K562 (cell line): ENCODE results near the gene CMPK1. TPM values are rescaled to one million over a fixed set of nuclear protein-coding genes. Genes with fewer than 3 reads are reported as not detected.

Experiments
- ATAC-seq: fragments of 200-7000 bp; cut with Tn5 transposase; 3 replicates; pipeline ENCODE4 v1.9.1; 2020; ENCODE audit warnings: moderate library complexity
- BruUV-seq: library from RNA; stranded (reverse); fragments of 400-500 nt; replicated peaks from 2 replicates; lab custom pipeline; 2021; lab: Mats Ljungman, UMichigan
- CTCF ChIA-PET: fragments of 300-600 bp; formaldehyde crosslinking; extraction: SDS; loops from one replicate; lab custom pipeline; 2021; ENCODE audit warnings: low intra/inter-chr PET ratio; lab: Yijun Ruan, JAX
- POLR2A ChIA-PET: fragments of 300-600, 350-650 bp; sonication (Branson Sonifier 250); formaldehyde crosslinking; extraction: SDS; loops from one replicate; lab custom pipeline; 2021; ENCODE audit warnings: antibody characterized with exemption, inconsistent platforms; lab: Yijun Ruan, JAX
- DNase-seq, 4 experiments: peaks; one replicate each; pipeline versions ENCODE4 v3.0.0 to v3.0.0-alpha.2; 2011 to 2018; ENCODE audit warnings: low spot score in 3 of 4, mixed read lengths in 3 of 4; ENCODE audit errors: extremely low read depth in 1 of 4
- FAIRE-seq: peaks from 2 replicates; lab custom pipeline; 2011; peaks lifted over from hg19 to GRCh38; lab: Jason Lieb, UNC
- H2AFZ ChIP-seq: 2 replicates; pipeline ENCODE4 v1.6.0; 2011; ENCODE audit warnings: low read depth, low read length, control low read depth, inconsistent platforms
- H3K27ac ChIP-seq: fragments of 200-600 bp; 3 replicates; pipeline ENCODE4 v1.8.0; 2011; ENCODE audit warnings: low read depth, mild to moderate bottlenecking, control low read depth, inconsistent platforms, low read length, moderate library complexity, mixed read lengths; ENCODE audit errors: extremely low read depth
- H3K27me3 ChIP-seq, 2 experiments: fragments of 300-600 bp in 1 of 2; 2 replicates in 1 of 2; 3 replicates in 1 of 2; pipeline versions ENCODE4 v1.6.0 to v1.8.0; 2011; ENCODE audit warnings: inconsistent platforms in 2 of 2, low read length in 2 of 2, mild to moderate bottlenecking in 1 of 2, mixed read lengths in 1 of 2, moderate library complexity in 1 of 2; ENCODE audit not compliant: control insufficient read depth in 2 of 2, insufficient read depth in 2 of 2
- H3K36me3 ChIP-seq: fragments of 300-600 bp; 3 replicates; pipeline ENCODE4 v1.8.0; 2011; ENCODE audit warnings: mild to moderate bottlenecking, low read length, inconsistent platforms; ENCODE audit not compliant: control insufficient read depth, insufficient read depth
- H3K4me1 ChIP-seq, 2 experiments: fragments of 200-600 bp in 1 of 2; replicated peaks in 1 of 2; 2 replicates in 1 of 2; 3 replicates in 1 of 2; pipeline versions ENCODE4 v1.5.1 to v1.8.0; 2011; ENCODE audit warnings: inconsistent platforms in 2 of 2, low read length in 2 of 2, mild to moderate bottlenecking in 1 of 2, mixed read lengths in 1 of 2, moderate library complexity in 1 of 2; ENCODE audit not compliant: control insufficient read depth in 2 of 2, insufficient read depth in 2 of 2
- H3K4me2 ChIP-seq: 2 replicates; pipeline ENCODE4 v1.6.1; 2011; ENCODE audit warnings: low read length, control low read depth, inconsistent platforms, mixed read lengths; ENCODE audit not compliant: insufficient read depth
- H3K4me3 ChIP-seq: fragments of 200-600 bp; sonication (generic), shearing (Covaris generic); 2 replicates; pipeline ENCODE4 v1.5.1; 2016; ENCODE audit warnings: control low read depth, inconsistent platforms
- H3K79me2 ChIP-seq: fragments of 200-600 bp; 3 replicates; pipeline ENCODE4 v1.8.0; 2011; ENCODE audit warnings: low read length, inconsistent platforms; ENCODE audit not compliant: control insufficient read depth, insufficient read depth
- H3K9ac ChIP-seq, 2 experiments: 2 replicates each; pipeline versions ENCODE4 v1.6.0 to v1.6.1; 2011; ENCODE audit warnings: low read depth in 2 of 2, low read length in 2 of 2, control low read depth in 1 of 2, inconsistent platforms in 1 of 2, mild to moderate bottlenecking in 1 of 2, mixed read lengths in 1 of 2; ENCODE audit not compliant: insufficient read depth in 1 of 2
- H3K9me1 ChIP-seq: one replicate; pipeline ENCODE4 v1.6.0; 2011; ENCODE audit warnings: inconsistent platforms, mild to moderate bottlenecking, low read length, moderate library complexity; ENCODE audit not compliant: control insufficient read depth, insufficient read depth
- H3K9me3 ChIP-seq: replicated peaks from 2 replicates; pipeline ENCODE4 v1.5.1; 2011; ENCODE audit warnings: low read depth, low read length, inconsistent platforms; ENCODE audit not compliant: control insufficient read depth, insufficient read depth
- H4K20me1 ChIP-seq: replicated peaks from 2 replicates; pipeline ENCODE4 v1.6.1; 2011; ENCODE audit warnings: low read length, inconsistent platforms, mixed read lengths; ENCODE audit not compliant: control insufficient read depth, insufficient read depth
- CBFA2T2 ChIP-seq: fragments of 450-650 bp; conservative IDR thresholded peaks from 2 replicates; pipeline ENCODE4 v1.6.1; 2017; ENCODE audit warnings: mild to moderate bottlenecking
- DPF2 ChIP-seq: fragments of 450-650 bp; IDR thresholded peaks from 2 replicates; pipeline ENCODE4 v1.6.1; 2016
- FOS ChIP-seq: IDR thresholded peaks from 3 replicates; pipeline ENCODE4 v1.6.1; 2011; ENCODE audit not compliant: insufficient read length; ENCODE audit errors: extremely low read depth
- SAFB2 ChIP-seq: fragments of 200-400 bp; formaldehyde crosslinking; IDR thresholded peaks from 2 replicates; pipeline ENCODE4 v1.6.1; 2018; ENCODE audit warnings: borderline replicate concordance, low read length, low read depth, moderate library complexity; ENCODE audit not compliant: severe bottlenecking
- ZC3H11A ChIP-seq: IDR thresholded peaks from 2 replicates; pipeline ENCODE4 v1.6.1; 2012; ENCODE audit warnings: low read depth, low read length, improper control_type of control experiment
- ZSCAN32 ChIP-seq: fragments of 450-650 bp; formaldehyde crosslinking; IDR thresholded peaks from 2 replicates; pipeline ENCODE4 v1.4.0; 2020; ENCODE audit warnings: mild to moderate bottlenecking, moderate library complexity
- WGBS: fragments of 100-300 bp; shearing (Covaris generic); methylation state at CpG from one replicate; pipeline ENCODE4 v1.1.6; 2016; ENCODE audit warnings: low coverage, mixed read lengths; ENCODE audit not compliant: insufficient coverage; ENCODE audit errors: missing lambda C conversion rate; 5-methylcytosine and 5-hydroxymethylcytosine counted together
- in situ Hi-C: fragments of 300-500 bp; cut with MboI; formaldehyde crosslinking; loops from 4 replicates; pipeline ENCODE4 v1.15.0; 2018; ENCODE audit warnings: inconsistent platforms, mixed read lengths
- intact Hi-C: fragments of 100-400 bp; cut with micrococcal nuclease; formaldehyde crosslinking; loops from 2 replicates; pipeline ENCODE4 v1.14.2; 2022
- polyA plus RNA-seq, 8 experiments: library from polyadenylated mRNA; depleted of rRNA in 4 of 8; stranded (reverse) in 5 of 8; unstranded in 3 of 8; fragments of >200 nt; fragmentation: Nextera tagmentation in 2 of 8; fragmentation: Illumina TruSeq in 1 of 8; extraction: Ambion mirVana in 2 of 8; extraction: Trizol in 1 of 8; gene quantifications; 2 replicates each; pipeline versions ENCODE4 v1.2.1 to v1.2.3, GENCODE V29; 2011 to 2014; ENCODE audit warnings: inconsistent platforms in 1 of 8, missing spikeins in 1 of 8
- total RNA-seq, 7 experiments: library from RNA; depleted of rRNA in 6 of 7; stranded (reverse); fragments of >200 nt in 6 of 7; fragmentation: Illumina TruSeq in 2 of 7; extraction: Trizol in 2 of 7; gene quantifications; 2 replicates each; pipeline versions ENCODE4 v1.2.1 to v1.2.3, GENCODE V29; 2011 to 2021; ENCODE audit warnings: low replicate concordance in 1 of 7
- TF ChIP-seq, protein P1 (sequence below): sonication (generic); IDR thresholded peaks from 2 replicates; pipeline ENCODE4 v1.6.1; 2016
- TF ChIP-seq, protein P2 (sequence below): sonication (generic); formaldehyde crosslinking; IDR thresholded peaks from 2 replicates; pipeline ENCODE4 v1.8.1; 2023; ENCODE audit warnings: mild to moderate bottlenecking, missing genetic modification reagents

The CMPK1 gene
- total and polyA plus RNA-seq, 9 of the 15 experiments (the other 6 are each of a cell fraction or from before 2014, with no cell fraction given), result 54.5 to 197 (median 116) TPM

DNA sequence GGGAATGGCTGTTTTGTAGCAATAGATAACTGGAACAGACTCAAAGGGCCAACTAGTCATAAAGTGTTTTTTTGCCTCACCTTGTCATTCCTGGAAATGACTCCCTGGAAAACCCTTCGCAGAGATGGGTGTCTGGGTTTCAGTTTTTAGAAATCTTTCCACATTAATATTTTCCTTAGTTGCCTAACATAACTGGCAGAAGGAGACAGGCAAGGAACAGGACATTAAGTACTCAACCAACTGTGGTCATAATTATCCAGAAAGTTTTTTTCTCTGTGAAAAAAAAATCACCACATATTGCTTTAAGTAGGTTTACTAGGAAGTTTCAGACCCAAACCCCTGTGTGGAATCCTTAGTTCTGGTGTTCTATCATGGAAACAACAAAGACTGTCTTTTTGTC is 3.4 kb upstream of the CMPK1 start:
- Histone ChIP-seq H3K9me3 (no peaks in the 10 kb centered on the region), H3K9ac (no peak overlapping the region), H3K36me3 (no peaks in the 10 kb centered on the region), H4K20me1 (no peaks in the 10 kb centered on the region), H2AFZ (no peak overlapping the region), H3K79me2 (peaks cover 27% of the 10 kb centered on the region), H3K9me1 (no peaks in the 10 kb centered on the region), H3K4me2 (no peak overlapping the region), H3K27me3 (no peaks in the 10 kb centered on the region), H3K4me1 (peaks cover 14 to 19% of the 10 kb centered on the region in 2 experiments; a peak in 4 of 5 replicates), H3K4me3 (no peak overlapping the region), H3K27ac (no peak overlapping the region)
- intact Hi-C loops, result loop anchor here (5.0 kb wide), 3 partner anchors 98 to 148 kb away; partner anchors contain the start of genes FOXD2 and TAL1
- TF ChIP-seq ZSCAN32 (CRISPR knock-in tag) (no peak), FOS (no peak), DPF2 (no peak), ZC3H11A (no peak), SAFB2 (no peak), CBFA2T2 (no peak)
- TF ChIP-seq, protein P1, sequence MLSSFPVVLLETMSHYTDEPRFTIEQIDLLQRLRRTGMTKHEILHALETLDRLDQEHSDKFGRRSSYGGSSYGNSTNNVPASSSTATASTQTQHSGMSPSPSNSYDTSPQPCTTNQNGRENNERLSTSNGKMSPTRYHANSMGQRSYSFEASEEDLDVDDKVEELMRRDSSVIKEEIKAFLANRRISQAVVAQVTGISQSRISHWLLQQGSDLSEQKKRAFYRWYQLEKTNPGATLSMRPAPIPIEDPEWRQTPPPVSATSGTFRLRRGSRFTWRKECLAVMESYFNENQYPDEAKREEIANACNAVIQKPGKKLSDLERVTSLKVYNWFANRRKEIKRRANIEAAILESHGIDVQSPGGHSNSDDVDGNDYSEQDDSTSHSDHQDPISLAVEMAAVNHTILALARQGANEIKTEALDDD, result no peak
- TF ChIP-seq, protein P2, sequence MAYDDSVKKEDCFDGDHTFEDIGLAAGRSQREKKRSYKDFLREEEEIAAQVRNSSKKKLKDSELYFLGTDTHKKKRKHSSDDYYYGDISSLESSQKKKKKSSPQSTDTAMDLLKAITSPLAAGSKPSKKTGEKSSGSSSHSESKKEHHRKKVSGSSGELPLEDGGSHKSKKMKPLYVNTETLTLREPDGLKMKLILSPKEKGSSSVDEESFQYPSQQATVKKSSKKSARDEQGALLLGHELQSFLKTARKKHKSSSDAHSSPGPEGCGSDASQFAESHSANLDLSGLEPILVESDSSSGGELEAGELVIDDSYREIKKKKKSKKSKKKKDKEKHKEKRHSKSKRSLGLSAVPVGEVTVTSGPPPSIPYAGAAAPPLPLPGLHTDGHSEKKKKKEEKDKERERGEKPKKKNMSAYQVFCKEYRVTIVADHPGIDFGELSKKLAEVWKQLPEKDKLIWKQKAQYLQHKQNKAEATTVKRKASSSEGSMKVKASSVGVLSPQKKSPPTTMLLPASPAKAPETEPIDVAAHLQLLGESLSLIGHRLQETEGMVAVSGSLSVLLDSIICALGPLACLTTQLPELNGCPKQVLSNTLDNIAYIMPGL (CRISPR knock-in tag), result no peak
- DNase-seq, result no peak
- BruUV-seq, result no TSS peak
- POLR2A ChIA-PET, result interaction anchor here (1.1 to 18.0 kb wide), 2 partner anchors 12 to 118 kb away, joined by 4 to 318 read pairs; partner anchors contain the start of gene STIL
- no peak for FAIRE-seq
- CTCF ChIA-PET, result no interaction called here
- WGBS, result 63% methylated on average over 1 of the region's 1 CpG
- in situ Hi-C loops, result no loop called here
- ATAC-seq, result no peak
